ENCODE measurements around the gene KCNQ1. TPM values are rescaled to one million over a fixed set of nuclear protein-coding genes. Genes with fewer than 3 reads are reported as not detected.

KCNQ1 gene
- total RNA-seq, 2 donors from 2014 or later = 51.4 to 55.8 TPM

DNA sequence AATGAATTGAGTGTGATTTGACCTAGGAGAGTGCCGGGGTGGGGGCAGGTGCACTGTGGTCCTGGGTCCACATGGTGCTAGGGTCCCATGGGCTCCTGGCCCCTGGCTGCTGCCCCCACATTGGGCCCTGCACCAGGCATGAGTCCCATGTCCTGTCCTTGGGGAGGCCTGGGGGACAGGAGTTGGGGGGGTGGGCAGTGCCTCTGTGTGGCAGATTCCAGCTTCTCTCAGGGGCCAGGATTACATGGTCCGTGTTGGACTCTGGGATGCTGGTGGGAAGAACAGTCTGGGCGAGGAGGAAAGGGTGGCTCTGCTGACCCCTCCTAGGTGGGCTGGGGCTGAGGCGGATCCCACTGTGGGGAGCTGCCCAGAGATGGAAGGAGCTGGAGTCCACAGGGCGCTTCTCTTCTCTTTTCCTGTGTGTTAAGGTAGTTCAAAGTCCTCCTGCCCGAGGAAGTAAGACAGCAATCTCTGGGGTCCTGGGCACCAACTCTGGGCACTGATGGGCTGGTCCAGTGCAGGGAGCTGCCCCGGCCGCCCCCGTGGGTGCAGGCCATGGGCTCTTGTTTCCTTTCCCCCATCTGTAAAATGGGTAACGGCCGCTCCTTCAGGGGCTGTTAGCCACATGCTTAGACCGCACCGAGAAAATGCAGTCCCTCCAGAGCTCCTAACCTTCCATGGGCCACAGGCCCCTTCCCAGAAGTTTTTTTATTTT is 19.8 kb downstream of the KCNQ1 start:
- intact Hi-C loops (cut with DNase I) = no loop called here
- Histone ChIP-seq H3K4me3 (no peak overlapping the region), H3K36me3 (no peaks in the 10 kb centered on the region), H3K9me3 (no peaks in the 10 kb centered on the region), H3K4me1 (peaks cover 10% of the 10 kb centered on the region), H3K9ac (ENCODE audit: low read depth in 2 of 2, low read length in 2 of 2) (no peak overlapping the region), H3K27ac (no peak overlapping the region), H3K27me3 (no peaks in the 10 kb centered on the region)
- TF ChIP-seq, protein P1, sequence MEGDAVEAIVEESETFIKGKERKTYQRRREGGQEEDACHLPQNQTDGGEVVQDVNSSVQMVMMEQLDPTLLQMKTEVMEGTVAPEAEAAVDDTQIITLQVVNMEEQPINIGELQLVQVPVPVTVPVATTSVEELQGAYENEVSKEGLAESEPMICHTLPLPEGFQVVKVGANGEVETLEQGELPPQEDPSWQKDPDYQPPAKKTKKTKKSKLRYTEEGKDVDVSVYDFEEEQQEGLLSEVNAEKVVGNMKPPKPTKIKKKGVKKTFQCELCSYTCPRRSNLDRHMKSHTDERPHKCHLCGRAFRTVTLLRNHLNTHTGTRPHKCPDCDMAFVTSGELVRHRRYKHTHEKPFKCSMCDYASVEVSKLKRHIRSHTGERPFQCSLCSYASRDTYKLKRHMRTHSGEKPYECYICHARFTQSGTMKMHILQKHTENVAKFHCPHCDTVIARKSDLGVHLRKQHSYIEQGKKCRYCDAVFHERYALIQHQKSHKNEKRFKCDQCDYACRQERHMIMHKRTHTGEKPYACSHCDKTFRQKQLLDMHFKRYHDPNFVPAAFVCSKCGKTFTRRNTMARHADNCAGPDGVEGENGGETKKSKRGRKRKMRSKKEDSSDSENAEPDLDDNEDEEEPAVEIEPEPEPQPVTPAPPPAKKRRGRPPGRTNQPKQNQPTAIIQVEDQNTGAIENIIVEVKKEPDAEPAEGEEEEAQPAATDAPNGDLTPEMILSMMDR (IDR thresholded peaks at IDR 0.05) = no peak
- DNase-seq = peak; percentile 18

DNA sequence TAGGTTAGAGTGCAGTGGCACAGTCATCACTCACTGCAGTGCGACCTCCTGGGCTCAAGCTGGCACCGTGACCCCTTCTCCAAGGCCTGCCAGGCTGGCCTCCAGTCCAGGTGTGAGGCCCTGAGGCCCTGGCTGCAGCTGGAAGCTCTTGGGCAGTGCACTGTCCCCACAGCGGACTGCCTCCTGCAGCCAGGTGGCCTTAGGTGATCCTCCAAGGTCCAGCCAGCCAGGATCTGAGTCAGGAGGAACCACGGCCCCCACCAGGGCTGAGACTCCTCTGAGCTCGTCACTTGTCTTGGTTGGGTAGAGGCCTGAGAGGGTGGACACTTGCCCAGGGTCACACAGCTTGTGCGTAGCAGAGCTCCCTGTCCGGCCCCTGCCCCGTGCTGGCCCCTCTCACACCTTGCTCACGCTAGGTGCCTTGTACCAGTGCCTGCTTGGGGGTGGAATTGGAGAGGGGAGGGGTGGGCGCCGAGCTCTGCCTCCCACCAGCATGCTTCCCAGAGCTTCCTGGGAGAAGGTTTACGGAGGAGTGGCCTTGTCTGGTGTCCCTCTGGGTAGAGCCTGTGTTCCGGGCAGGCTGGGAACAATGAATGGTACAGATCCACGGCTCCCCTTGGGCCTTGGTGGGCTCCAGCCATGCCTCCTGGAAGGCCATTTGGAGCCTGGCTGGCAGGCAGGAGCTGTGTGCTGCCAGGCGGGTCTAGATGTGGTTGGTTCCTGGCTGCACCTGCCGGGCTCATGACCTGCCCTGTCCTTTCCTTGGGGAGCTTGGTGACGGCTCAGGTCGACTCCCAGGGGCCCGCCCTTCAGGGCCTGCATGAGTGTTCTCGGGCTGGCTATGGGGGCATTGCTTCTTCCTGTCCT is 20.6 kb downstream of the KCNQ1 start:
- Histone ChIP-seq H3K27ac (no peak overlapping the region), H3K27me3 (no peaks in the 10 kb centered on the region), H3K36me3 (no peaks in the 10 kb centered on the region), H3K9me3 (no peaks in the 10 kb centered on the region), H3K4me3 (no peak overlapping the region), H3K4me1 (peaks cover 10% of the 10 kb centered on the region), H3K9ac (ENCODE audit: low read depth in 2 of 2, low read length in 2 of 2) (no peak overlapping the region)
- TF ChIP-seq, protein P1 (IDR thresholded peaks at IDR 0.05) = no peak
- intact Hi-C loops (cut with DNase I) = no loop called here
- peak; percentile 20 for DNase-seq

DNA sequence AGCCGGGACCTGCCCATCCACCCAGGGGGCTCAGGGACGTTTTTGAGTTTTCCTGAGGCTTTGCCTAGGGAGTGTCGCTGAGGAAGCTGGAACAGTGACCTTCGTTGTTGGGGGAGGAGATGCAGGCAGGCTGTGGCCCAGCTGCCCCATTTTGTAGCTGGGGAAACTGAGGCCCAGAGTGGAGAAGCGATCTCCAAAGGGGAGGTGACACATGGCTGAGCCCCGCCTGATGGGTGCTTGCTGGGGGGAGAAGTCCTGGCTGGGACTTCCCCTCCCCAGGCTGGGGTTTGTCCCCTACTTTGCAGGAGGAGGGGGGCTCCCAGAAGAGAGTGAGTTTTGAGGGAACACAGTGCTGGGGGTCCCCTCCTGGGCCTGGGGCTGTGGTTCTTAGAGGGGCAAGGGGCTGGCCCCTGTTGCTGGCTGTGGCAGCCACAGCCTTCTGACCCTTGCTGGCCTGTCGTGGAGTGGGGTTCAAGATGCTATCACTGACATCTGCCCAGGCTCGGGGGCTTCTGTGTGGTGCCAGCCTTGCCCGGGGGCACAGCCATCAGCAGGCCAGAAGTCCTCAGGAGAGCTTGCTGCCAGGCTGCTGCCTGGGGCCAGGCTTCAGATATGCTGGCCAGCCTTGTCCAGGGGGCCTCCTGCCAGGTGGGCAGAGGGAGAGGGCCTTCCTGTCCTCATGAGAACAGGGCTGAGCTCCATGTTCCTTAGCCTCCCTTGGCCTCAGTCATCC is 21.4 kb downstream of the KCNQ1 start:
- peak; percentile 12 for DNase-seq

DNA sequence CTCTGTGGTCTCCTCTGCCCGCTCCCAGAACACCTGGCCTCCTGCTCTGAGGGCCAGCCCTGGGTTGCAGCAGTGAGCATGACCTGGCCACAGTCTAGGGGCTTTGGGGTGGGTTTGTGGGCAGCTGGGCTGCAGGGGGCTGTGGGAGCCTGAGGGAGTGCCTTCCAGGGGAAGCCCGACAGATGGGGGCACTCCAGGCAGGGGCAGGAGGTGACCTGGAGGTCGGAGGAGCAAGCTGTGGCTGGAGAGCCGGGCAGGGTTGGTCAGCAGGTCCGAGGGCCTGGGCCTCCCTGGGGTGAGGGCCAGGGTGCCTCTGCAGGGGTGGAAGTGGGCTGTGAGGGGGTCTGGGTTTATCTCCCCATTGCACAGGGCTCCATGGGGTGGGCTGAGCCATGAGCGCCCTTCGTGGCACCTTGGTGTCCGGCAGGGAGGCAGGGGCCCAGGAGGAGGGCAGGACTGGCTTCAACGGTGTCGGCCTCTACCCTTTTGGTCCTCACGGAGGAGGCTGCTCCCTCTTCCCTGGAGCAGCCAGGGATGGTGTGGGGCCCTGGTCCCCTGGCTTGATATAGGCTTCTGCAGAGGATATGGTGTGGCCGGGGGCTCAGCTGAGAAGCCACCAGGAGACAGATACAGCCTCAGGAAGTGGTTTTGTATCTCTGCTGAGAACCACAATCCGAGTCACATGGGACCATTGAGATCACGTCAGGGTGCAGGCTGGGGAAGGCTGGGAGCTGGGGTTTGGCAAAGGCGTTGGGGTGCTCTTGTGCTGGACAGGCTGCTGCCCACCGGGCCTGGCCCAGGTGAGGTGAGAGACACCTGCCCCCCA is 22.3 kb downstream of the KCNQ1 start:
- Histone ChIP-seq H3K4me3 (no peak overlapping the region), H3K4me1 (peaks cover 10% of the 10 kb centered on the region), H3K27me3 (no peaks in the 10 kb centered on the region), H3K27ac (no peak overlapping the region), H3K9me3 (no peaks in the 10 kb centered on the region), H3K36me3 (no peaks in the 10 kb centered on the region), H3K9ac (ENCODE audit: low read depth in 2 of 2, low read length in 2 of 2) (peak overlapping the region in 1 of 2 donors; percentile 19)
- TF ChIP-seq, protein P1 (IDR thresholded peaks at IDR 0.05) = no peak
- intact Hi-C loops (cut with DNase I) = no loop called here
- peak; percentile 49 for DNase-seq

More for the DNA sequence above, 21.4 kb downstream of the KCNQ1 start:
- no peak overlapping the region for H3K9ac ChIP-seq (ENCODE audit: low read depth in 2 of 2, low read length in 2 of 2)
- no peaks in the 10 kb centered on the region for H3K36me3 ChIP-seq
- intact Hi-C loops (cut with DNase I) = no loop called here
- no peak overlapping the region for H3K27ac ChIP-seq
- TF ChIP-seq, protein P1 (IDR thresholded peaks at IDR 0.05) = no peak
- no peak overlapping the region for H3K4me3 ChIP-seq
- H3K4me1 ChIP-seq = peaks cover 10% of the 10 kb centered on the region
- no peaks in the 10 kb centered on the region for H3K9me3 ChIP-seq
- H3K27me3 ChIP-seq = no peaks in the 10 kb centered on the region
